ENCODE results near the gene SRA1. TPM values are rescaled to one million over a fixed set of nuclear protein-coding genes. Genes with fewer than 3 reads are reported as not detected.

SRA1 gene
- total and polyA plus RNA-seq, 9 of the 15 experiments (the other 6 are each of a cell fraction or from before 2014, with no cell fraction given) = 24.1 to 47.4 (median 41.3) TPM

DNA sequence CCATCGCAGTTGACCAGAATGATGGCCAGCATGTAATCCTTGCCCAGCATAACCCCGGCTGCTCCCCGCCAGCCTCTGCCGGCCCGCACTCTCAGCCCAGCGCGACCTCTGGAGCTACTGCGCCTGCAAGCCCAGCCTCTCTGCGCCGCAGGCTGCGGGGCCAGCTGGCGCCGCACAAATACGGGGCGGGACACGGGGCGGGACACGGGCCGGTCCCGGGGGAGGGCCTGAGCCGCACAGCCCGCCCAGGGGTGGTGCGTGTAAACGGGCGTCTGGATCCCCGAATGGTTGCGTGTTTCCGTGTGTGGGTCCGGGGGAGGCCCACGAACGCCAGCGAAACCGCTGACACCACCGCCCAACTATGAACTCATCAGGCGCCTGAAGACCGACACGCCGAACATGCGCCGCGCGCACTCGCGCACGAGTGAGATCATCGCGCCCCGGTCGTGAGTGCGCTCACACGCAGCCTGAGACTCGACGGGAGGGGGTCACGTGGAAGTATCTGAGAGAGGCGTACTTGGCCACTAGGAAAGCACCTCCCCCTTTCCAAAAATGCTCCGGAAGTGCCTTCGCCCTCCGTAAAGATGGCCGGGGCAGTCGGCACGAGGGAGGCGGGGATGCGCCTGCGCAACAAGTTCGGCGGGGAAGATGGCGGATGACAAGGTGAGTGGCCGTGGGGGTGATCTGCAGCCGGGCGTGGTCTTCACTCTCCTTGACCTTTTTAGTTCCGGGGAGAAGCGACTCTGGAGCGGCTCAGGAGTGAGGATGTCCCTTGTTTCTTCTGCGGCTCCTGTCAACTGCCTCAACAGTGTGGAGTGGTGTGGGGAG, 7.1 kb upstream of the SRA1 start, which contains the start of the genes APBB3 and SLC35A4 (continued):
- TF ChIP-seq TCF3 (CRISPR knock-in tag; IDR thresholded peaks at IDR 0.05) (peak; percentile 38; the same call in 1 of the 2 replicates), KDM4B (IDR thresholded peaks at IDR 0.05; ENCODE audit: borderline replicate concordance in 2 of 2, low read depth in 1 of 2) (peak in 1 of 2 experiments; percentile 47; a peak in 1 of 4 replicates), FOXA1 (IDR thresholded peaks at IDR 0.05; ENCODE audit: borderline replicate concordance) (no peak), KLF13 (tag; IDR thresholded peaks at IDR 0.05; ENCODE audit: borderline replicate concordance, low read depth) (peak; percentile 58; the same call in 1 of the 2 replicates), HCFC1 (IDR thresholded peaks at IDR 0.05; ENCODE audit: low read depth, low read length) (peak; percentile 83), ZNF764 (CRISPR knock-in tag; IDR thresholded peaks at IDR 0.05; ENCODE audit: low read depth) (no peak), RBM15 (IDR thresholded peaks at IDR 0.05; ENCODE audit: insufficient read depth, low read length) (no peak), ZNF584 (CRISPR knock-in tag; IDR thresholded peaks at IDR 0.05; ENCODE audit: low read depth) (no peak; the same call in 1 of the 2 replicates), YY1 (IDR thresholded peaks at IDR 0.05; ENCODE audit: borderline replicate concordance in 1 of 3, control insufficient read depth in 1 of 3, extremely low read depth in 1 of 3, insufficient read depth in 3 of 3, insufficient read length in 1 of 3, insufficient replicate concordance in 2 of 3, low read depth in 1 of 3, low read length in 2 of 3) (peak; percentile 91 to 99 (median 98)), ZNF785 (CRISPR knock-in tag; IDR thresholded peaks at IDR 0.05) (no peak), MCM3 (IDR thresholded peaks at IDR 0.05) (no peak), RBM39 (optimal IDR thresholded peaks at IDR 0.05; ENCODE audit: low read depth, low read length) (no peak), HDAC6 (IDR thresholded peaks at IDR 0.05; ENCODE audit: low read depth, low read length) (no peak), CBX3 (IDR thresholded peaks at IDR 0.05; ENCODE audit: borderline replicate concordance in 1 of 2, low read length in 2 of 2) (peak in 1 of 2 experiments; percentile 93; a peak in 2 of 3 replicates), ILF3 (IDR thresholded peaks at IDR 0.05; ENCODE audit: borderline replicate concordance) (no peak), NFRKB (IDR thresholded peaks at IDR 0.05; ENCODE audit: low read depth) (peak; percentile 96), NONO (IDR thresholded peaks at IDR 0.05; ENCODE audit: low read depth in 2 of 2, low read length in 1 of 2) (peak; percentile 14 to 28; a peak in 1 of 4 replicates), HDAC2 (IDR thresholded peaks at IDR 0.05) (peak; percentile 99), CHD1 (IDR thresholded peaks at IDR 0.05; ENCODE audit: low read length) (peak; percentile 16)
- TF ChIP-seq, protein P1, sequence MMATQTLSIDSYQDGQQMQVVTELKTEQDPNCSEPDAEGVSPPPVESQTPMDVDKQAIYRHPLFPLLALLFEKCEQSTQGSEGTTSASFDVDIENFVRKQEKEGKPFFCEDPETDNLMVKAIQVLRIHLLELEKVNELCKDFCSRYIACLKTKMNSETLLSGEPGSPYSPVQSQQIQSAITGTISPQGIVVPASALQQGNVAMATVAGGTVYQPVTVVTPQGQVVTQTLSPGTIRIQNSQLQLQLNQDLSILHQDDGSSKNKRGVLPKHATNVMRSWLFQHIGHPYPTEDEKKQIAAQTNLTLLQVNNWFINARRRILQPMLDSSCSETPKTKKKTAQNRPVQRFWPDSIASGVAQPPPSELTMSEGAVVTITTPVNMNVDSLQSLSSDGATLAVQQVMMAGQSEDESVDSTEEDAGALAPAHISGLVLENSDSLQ (IDR thresholded peaks at IDR 0.05) = peak; percentile 81
- TF ChIP-seq, protein P2, sequence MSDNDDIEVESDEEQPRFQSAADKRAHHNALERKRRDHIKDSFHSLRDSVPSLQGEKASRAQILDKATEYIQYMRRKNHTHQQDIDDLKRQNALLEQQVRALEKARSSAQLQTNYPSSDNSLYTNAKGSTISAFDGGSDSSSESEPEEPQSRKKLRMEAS (CRISPR knock-in tag; IDR thresholded peaks at IDR 0.05) = peak; percentile 97
- TF ChIP-seq, protein P3, sequence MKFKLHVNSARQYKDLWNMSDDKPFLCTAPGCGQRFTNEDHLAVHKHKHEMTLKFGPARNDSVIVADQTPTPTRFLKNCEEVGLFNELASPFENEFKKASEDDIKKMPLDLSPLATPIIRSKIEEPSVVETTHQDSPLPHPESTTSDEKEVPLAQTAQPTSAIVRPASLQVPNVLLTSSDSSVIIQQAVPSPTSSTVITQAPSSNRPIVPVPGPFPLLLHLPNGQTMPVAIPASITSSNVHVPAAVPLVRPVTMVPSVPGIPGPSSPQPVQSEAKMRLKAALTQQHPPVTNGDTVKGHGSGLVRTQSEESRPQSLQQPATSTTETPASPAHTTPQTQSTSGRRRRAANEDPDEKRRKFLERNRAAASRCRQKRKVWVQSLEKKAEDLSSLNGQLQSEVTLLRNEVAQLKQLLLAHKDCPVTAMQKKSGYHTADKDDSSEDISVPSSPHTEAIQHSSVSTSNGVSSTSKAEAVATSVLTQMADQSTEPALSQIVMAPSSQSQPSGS (CRISPR knock-in tag; IDR thresholded peaks at IDR 0.05) = peak; percentile 83
- TF ChIP-seq, protein P4, sequence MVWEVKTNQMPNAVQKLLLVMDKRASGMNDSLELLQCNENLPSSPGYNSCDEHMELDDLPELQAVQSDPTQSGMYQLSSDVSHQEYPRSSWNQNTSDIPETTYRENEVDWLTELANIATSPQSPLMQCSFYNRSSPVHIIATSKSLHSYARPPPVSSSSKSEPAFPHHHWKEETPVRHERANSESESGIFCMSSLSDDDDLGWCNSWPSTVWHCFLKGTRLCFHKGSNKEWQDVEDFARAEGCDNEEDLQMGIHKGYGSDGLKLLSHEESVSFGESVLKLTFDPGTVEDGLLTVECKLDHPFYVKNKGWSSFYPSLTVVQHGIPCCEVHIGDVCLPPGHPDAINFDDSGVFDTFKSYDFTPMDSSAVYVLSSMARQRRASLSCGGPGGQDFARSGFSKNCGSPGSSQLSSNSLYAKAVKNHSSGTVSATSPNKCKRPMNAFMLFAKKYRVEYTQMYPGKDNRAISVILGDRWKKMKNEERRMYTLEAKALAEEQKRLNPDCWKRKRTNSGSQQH (CRISPR knock-in tag; IDR thresholded peaks at IDR 0.05) = no peak
